Midbrain (tissue), 1 donor: Measurements from ENCODE around the gene APRT.
"Not testable (repeated sequence)": the region's sequence is repeated elsewhere in the genome, so short reads cannot be mapped to it uniquely, and the experiment has no call there.

ENCODE experiments used
- DNase-seq: peaks from one replicate; lab custom pipeline; 2025; lab: John Stamatoyannopoulos, UW

Gene APRT

DNA sequence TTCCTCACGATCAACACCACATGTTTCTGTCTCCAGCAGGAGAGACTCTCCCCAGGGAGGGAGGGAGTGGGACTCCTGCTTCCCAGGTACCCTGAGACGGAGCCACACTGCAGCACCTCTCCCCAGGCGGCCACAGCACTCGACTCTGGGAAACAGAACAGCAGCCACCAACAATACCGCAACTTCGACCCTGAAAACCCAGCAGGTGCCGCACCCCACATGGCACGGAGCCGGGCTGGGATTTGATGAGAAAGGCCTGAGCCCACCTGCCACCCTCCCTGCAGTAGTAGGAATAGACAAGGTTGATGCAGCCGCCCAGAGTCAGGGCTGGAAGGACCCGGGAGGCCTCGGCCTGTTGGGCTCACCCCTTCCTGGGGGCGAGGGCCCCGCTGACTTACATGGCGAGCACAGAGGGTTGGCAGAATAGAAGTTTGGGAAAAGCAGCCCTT is 30.6 kb upstream of the APRT start:
- DNase-seq = no peak

GRCh38 chr16:88841521-88842307 is 30.0 kb upstream of the APRT start:
- DNase-seq = no peak

- no peak for DNase-seq
These were observed 29.0 kb upstream of the APRT start for GRCh38 chr16:88840600-88841215.

DNA sequence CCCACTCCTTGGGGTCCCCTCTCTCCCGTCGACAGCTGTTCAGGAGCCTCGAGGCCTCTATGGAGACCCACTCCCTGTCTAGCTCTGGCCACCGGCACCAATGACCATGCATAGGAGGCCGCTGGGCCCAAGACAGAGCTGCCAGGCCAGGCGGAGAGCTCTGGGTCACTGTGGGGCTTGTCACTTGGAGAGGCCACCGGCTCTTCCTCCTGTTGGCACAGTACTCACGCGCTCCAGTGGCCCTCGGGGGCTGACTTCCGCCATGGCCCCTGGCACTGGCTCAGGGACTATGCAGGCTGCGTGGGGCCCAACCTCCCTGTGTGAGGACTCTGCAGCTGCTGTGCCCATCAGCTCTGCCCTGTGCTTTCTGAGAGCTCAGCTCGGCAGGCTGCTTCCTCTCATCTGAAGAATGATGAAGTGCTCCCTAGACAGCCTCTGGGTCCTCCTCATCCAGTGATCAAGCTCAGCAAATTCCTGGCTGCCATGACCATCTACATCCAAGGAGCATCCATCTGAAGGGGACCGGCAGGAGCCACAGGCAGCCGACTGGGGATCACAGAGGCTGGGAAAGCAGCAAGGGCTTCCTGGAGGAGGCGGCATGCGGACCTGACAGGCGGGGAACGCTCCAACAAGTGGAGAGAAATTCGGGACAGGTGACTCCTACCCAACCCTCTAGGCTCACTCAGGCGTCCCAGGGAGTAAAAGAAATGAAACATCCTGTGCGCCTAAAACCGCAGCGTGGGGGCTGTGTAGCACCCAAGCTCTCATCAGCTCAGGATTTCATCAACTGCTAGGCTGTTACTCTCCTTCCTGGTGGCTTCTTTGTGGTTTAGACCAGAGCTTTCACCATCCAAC is 28.2 kb upstream of the APRT start:
- no peak for DNase-seq

GRCh38 chr16:88839026-88839529 is 27.4 kb upstream of the APRT start:
- no peak for DNase-seq

GRCh38 chr16:88838566-88838965 is 26.8 kb upstream of the APRT start:
- no peak for DNase-seq

GRCh38 chr16:88837806-88838205 is 26.1 kb upstream of the APRT start:
- DNase-seq = no peak

GRCh38 chr16:88836791-88837190 is 25.1 kb upstream of the APRT start:
- no peak for DNase-seq

- no peak for DNase-seq
These were observed 24.1 kb upstream of the APRT start for GRCh38 chr16:88835818-88836217.

DNA sequence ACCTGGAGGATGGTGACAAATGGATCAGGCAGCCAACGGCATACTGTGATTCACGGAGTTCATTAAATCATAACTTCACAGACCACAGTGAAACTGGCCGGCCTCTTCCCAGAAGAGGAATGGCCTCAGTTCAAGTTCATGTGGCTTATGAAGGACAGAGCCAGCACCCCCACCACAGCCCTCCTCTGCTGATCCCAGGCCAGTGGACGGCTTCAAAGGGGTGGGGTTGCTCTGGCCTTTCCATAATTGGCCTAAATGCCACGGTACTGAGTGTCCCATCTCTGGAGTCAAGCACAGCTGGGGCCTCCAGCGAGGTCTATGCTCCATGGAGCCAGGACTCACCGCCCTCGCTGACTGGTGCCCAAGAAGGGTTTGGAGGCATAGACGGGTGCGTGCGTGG is 23.7 kb upstream of the APRT start:
- no peak for DNase-seq

DNA sequence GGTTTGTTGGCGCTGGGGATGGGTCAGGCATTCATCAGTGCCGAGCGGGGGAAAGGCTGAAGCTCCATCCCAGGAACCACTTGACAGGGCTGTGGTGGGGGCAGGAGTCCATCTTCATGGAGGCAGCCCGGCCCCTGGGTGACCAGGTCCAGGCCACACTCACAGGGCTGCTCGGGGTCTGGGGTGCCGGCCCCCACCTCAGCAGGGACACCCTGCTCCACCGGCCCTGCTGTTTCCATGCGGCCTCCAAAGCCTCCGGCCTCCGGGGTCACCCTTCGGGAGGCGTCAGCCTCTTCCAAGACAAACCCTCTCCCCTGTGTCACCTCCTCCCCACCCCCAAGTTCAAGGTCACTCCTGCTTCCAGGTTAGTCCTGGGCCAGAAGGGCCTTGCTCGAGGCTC is 22.9 kb upstream of the APRT start:
- no peak for DNase-seq

GRCh38 chr16:88833086-88833485 is 21.4 kb upstream of the APRT start:
- DNase-seq = no peak

GRCh38 chr16:88831838-88832237 is 20.1 kb upstream of the APRT start:
- no peak for DNase-seq

DNA sequence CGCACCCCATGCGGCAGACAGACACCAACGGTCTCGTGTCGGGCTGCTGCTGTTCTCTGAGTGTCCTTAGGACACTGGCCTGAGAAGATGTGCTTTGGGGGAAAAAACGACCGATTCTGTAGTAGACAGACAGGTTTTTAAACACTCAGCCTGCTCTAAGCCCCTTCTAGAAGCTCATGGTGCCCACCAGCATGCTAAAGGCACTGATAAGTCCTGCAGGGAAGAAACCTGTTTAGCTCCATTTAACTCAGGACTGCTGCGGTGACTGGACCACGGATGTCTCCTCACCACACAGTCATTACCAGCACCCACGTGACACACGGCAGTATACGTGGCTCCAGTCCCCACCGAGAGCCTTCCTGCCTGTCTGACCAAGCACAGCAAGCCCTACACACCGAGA is 19.1 kb upstream of the APRT start:
- DNase-seq = no peak

DNA sequence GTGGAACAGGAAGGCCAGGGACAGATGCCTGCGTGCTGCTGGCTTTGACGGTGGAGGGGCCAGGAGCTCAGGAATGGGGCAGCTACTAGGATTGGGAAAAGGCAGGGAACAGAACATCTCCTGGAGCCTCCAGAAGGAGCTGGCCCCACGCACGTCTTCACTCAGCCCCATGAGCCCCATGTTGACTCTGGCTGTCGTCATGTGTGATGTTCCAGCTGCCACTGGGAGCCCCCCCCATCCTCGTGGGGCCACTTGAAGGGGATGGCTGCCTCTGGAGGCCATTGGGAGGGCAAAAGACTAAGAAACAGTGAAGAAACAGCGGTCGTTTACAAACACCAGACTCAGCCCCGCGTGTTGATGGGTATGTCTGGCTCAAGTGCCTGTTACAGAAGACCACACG is 18.5 kb upstream of the APRT start:
- DNase-seq = no peak

DNA sequence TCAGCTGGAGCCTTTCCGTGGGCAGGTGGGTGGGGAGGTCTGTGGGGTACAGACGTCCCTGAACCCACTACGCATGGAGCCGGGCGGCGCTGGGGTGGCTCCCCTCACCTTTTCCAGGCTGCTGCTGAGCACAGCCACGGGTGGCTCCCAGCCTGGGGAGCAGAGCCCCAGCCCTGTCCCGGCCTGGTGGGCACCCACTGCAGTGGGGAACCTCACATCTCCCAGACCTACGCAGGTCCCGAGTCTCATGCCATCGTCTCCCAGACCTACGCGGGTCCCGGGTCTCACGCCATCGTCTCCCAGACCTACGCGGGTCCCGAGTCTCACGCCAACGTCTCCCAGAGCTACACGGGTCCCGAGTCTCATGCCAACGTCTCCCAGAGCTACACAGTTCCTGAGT is 17.0 kb upstream of the APRT start:
- no peak for DNase-seq

DNA sequence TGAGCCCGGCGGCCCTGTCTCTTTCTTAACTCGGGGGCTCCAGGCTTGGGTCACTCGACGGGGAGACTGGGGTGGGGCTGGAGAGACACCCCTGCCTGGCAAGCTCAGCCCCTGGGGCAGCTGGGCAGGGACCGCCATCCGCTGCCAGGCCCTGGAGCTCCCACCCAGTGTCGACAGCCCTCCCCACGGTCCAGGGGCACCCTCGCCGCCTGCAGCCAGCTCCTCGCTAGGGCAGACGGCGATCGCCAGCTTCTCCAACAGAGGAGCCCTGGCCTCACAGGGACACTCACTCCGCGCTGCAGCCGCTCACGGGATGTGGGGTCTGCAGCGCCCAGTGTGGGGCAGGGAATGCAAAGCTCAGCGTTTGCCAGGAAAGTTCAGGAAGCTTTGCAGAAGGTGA is 16.0 kb upstream of the APRT start:
- no peak for DNase-seq

GRCh38 chr16:88826070-88826840 is 14.5 kb upstream of the APRT start:
- no peak for DNase-seq

DNA sequence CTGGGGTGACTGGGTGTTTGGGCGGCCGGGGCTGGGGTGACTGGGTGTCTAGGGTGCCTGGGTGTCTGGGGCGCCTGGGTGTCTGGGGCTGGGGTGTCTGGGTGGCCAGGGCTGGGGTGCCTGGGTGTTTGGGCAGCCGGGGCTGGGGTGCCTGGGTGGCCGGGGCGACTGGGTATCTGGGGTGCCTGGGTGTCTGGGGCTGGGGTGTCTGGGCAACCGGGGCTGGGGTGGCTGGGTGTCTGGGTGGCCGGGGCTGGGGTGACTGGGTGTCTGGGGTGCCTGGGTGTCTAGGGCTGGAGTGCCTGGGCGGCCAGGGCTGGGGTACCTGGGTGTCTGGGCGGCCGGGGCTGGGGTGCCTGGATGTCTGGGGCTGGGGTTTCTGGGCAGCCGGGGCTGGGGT is 13.4 kb upstream of the APRT start:
- DNase-seq = no peak

GRCh38 chr16:88824256-88825077 is 12.7 kb upstream of the APRT start:
- DNase-seq = no peak

DNA sequence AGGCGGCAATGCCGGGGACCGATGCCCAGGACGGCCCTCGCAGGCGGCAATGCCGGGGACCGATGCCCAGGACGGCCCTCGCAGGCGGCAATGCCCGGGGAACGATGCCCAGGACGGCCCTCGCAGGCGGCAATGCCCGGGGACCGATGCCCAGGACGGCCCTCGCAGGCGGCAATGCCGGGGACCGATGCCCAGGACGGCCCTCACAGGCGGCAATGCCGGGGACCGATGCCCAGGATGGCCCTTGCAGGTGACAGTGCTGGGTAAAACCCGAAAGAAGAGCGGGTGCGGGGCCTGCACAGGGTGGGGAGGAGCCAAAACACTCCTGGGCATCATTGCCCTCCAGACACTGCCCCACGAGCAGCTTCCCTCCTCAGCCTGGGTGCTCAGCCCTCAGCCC is 11.9 kb upstream of the APRT start:
- DNase-seq = not testable (repeated sequence)
